GM18907 (cell line): ENCODE measurements around the gene DIP2C.
"Not testable (repeated sequence)": the region's sequence is repeated elsewhere in the genome, so short reads cannot be mapped to it uniquely, and the experiment has no call there.

Experiments used
- ATAC-seq: cut with Tn5 transposase; IDR thresholded peaks from one replicate; pipeline ENCODE4 v1.9.1; 2021; ENCODE audit warnings: mild to moderate bottlenecking, moderate library complexity; ENCODE audit not compliant: unreplicated experiment

DIP2C gene

DNA sequence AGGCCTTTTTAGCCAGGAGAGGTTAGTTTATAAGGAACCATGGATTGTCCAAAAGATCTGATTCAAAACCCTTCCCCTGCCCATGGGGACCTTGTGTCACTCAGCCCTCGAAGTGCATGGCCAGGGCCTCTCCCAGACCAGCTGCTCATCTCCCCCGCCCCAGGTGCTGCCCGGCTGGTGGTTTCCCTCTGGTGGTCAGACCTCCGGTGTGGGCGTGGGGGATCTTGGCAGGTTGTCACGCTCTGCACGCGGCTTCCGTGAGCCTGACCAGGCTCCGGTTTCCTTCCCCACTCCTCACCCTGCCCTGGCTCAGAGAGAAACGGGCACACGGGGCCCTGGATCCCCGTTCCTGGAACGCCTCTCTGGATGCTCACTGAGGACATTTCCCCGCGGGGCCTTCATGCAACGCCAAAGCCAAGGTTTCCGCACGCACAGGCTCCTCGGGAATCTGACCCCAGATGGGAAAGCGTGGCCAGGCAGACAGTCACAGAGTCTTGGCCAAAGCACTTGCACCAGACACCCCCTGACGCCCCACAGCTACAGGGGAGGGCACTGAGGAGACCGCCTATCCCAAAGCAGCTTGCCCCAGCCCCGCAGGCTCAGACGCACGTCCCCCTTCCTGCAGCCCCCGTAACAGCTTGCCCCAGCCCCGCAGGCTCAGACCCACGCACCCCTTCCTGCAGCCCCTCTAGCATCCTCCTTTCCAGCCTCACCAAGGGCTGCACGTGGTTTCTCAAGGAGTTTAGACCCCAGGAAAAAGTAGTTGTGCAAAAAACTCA is 7.8 kb upstream of the DIP2C start:
- ATAC-seq: no peak

DNA sequence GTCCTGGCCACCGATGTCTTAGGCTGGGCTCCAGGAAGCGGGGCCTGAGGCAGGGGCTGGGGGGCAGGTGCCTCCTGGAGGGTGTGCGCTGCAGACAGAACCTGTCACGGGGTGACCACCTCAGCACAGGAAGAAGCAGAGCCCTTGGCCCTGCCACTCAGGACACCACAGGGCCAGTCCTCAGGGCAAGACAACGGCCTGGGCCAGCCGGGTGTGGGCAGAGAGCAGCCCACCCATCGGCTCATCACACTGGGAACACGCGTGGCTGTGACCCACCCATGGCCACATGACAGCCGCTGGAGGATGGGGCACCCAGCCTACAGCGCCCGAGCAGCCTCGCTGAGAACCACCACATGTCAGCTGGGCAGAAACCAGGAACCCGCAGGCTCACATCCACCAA is 5.9 kb upstream of the DIP2C start:
- no peak for ATAC-seq

DNA sequence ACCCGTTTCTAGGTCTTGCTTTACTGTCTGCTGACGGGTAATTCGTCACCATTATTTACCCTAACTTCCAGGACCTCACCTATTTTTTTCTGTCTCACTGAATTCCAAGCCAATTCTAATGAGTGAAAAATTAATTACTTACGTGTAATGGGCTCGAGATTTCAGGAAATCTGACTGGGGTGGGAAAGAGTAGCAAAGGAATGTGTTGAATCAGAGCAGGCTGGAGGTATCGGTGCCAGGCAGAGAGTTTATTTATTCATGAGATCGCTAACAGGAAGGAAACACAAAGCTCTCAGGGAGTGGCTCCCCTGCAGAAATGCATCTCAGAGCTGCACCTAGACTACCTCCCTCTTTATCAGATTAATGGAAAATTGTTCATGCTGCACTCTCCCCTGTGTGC is 4.0 kb upstream of the DIP2C start:
- ATAC-seq: no peak

DNA sequence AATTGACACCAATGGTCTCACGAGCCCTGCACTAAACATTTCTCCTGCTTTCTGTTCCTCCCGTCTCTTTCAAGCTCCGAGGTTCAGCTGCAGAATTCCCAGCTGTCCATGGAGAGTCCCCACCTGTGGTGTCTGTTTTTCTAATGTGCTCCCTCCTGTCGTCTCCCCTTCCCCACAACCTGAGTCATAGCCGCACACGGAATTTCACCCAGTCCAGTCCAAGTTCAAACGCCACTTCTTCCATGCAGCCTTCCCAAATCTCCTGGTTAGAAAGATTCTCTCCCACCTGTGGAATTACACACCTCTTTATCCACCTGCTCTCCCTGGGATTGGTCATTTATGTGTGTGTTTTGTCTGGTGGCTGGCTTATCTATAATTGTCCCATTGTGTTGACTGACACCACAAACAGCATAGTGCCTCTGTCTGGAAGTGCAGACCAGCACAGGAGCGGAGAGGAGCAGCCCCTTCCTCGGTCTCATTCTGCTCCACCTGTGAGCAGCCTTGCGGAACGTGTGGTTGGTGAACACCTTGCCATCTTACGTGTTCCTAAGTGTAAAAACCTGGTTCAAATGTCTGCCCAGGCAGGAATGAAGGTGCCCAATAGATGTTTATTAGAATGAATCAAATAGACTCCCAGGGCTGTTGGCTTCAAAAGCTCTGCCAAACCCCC is 3.3 kb upstream of the DIP2C start:
- no peak for ATAC-seq

DNA sequence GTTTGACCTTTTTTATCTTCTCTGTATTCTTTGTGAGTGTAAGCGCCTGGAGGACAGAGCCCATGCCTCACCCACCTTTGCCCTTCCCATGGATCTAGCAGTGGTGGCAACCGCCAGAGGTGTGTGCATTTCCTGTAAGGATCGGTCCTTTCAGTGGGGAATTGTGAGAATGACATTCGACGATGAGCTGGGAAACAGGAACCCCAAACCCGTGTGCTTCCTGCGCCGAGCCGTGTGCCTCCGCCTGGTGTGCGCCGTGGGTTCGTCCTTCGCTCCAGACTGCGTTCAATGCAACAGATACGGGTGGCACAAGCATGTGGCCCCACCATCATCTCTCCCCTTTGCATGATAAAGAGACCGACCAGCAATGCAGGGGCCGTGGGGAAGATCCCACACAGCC is 1.7 kb upstream of the DIP2C start:
- ATAC-seq: no peak

DNA sequence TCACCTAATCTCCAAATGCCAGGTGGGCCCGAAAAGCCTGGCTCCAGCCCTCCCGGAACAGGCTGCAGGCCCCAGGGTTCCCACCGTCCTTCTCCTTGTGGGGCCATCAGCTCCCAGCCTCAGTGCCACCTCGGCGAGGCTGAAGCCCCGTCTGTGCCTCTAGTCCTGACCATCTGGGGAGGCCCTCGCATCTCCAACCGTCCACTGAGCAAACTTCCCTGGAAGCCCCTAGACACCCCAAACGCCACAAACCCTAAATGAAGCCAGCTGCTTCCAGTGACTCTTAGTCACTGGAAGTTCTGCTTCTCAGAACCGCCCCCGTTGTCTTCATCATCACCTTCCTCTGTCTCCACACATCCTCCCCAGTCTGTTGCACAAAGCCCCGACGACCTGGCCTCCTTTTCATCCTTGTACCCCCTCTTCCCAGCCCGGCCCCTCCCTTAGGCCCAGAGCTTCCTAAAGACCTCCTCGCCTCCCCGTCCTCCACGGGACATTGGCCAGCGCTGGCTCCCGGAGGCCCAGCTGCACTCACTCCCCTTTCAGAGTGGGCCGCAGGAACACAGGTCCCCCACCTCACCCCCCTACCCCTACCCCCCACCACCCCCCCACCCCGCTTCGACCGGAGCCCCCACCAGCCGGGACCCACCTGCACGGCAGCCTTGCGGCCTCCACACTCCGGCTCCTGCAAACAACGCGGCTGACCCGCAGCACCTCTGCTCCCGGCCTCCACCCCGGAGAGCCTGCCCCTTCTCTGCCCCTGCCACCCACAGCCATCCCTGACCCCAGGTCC is 1.1 kb upstream of the DIP2C start:
- ATAC-seq: no peak

DNA sequence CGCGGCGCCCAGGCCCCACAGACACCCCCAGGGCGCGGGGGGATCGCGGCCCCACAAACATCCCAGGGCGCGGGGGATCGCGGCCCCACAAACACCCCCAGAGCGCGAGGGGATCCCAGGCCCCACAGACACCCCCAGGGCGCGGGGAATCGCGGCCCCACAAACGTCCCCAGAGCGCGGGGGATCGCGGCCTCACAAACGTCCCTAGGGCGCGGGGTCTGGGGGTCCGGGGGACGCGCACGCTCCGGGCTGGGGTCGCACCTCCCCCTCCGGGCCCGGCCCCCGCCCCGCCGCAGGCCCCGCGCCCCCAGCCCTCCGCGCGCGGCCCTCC is 382 bp downstream of the DIP2C start:
- no peak for ATAC-seq

DNA sequence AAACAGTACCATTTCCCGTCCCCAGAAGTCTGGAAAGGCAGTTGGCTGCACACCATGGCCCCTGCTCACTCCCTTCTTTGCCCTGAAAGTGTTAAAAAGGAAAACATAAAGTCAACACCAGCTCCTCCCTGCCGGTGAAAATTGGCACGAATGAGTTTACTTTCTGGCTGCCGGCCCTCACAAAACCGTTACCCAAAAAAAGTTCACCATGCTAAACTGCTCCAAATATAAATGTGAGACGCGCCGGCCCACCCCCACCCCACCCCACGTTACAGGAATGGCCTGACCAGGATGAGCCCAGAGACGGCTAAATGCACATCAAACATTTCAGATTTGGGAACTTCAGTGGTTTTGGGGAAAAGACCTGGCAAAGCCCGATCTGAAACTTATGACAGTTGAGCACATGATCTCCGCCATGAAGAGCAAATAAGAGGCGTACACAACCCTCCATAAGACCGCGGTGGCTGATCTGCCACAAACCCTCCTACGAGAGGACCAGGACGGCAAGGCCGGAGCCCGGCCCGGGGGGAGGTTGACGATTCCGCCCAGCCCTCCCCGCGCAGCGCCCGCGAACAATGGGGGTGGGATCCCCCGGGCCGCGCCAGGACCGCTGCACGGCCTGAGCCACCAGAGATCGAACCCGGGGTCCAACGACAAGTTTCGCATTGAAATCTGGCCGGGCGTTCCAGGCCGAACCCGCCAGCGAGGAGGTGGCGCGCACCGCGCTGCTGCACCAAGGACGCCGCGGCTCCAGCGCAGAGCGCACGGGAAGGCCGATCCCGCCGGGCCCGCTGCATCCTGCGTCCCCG is 952 bp downstream of the DIP2C start:
- ATAC-seq: no peak

DNA sequence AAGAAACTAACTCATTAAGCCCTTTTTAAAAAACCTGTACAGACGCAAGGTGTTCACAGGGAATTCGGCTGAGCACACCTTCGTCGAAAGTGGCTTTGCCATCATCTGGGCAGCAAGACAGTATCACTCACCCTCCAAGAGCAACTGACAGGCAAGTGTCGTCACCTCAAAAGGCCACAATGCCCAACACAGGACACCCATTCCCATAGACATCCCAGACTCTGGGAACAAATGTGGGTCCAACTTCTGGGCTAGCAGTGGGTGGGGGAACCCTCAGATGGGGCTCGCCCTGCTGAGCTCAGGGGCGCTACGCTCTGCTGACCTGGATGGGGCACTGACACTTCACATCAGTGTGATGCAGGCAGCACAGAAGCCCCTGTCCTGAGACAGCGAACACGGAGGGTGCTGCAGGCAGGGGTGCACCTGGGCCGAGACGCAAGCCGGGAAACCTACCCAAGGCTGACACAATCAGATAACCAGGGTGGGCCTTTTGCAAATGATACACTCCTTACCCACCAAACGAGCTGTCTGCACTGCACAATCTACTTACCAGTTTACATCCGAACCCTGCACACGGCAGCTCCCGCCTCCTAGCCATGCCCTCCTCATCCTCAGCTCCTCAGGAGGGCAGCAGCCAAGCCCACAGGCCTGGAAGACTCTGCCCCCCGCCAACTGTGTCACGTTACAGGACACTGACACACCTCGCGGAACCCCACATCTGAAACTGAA is 1.7 kb downstream of the DIP2C start:
- no peak for ATAC-seq

DNA sequence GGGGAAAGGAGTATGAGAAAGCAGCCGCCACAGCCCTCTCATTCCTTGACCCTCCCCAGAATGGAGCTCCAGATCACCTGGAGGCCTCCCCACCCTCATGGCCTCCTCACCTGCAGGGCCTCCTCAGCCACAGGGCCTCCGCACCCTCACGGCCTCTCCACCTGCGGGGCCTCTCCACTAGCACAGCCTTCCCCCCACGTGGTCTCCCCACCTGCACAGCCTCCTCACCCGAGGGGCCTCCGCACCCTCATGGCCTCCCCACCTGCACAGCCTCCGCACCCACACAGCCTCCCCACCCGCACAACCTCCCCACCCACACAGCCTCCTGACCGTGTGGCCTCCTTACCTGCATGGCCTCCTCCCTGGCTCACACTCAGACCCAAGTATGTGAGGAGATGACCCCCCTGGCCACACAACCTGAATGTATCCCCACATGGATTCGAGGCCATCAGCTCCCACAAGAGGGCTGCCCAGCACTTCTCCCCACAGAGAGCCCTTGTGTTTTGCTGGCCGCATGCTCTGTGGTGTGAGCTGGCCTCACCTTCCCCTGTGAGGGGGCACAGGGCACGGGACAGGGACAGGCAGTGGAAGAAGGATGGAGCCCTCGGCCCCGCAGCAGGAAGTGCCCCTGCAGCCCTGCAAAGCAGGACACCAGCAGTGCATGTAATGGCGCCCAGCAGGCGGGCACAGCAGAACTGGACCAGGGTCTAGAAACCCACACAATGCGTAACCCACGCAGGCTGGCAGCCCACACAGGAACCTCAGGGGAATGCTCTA is 3.1 kb downstream of the DIP2C start:
- ATAC-seq: no peak

DNA sequence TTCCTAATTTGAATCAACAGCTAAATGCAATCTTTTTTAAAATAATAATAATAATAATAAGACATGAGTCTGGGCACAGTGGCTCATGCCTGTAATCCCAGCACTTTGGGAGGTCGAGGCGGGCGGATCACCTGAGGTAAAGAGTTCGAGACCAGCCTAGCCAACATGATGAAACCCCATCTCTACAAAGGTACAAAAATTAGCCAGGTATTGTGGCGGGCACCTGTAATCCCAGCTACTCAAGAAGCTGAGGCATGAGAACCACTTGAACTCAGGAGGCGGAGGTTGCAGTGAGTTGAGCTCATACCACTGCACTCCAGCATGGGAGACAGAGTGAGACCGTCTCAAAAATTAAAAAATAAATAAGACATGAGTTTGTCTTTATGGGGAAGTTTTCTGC is 3.9 kb downstream of the DIP2C start:
- no peak for ATAC-seq

DNA sequence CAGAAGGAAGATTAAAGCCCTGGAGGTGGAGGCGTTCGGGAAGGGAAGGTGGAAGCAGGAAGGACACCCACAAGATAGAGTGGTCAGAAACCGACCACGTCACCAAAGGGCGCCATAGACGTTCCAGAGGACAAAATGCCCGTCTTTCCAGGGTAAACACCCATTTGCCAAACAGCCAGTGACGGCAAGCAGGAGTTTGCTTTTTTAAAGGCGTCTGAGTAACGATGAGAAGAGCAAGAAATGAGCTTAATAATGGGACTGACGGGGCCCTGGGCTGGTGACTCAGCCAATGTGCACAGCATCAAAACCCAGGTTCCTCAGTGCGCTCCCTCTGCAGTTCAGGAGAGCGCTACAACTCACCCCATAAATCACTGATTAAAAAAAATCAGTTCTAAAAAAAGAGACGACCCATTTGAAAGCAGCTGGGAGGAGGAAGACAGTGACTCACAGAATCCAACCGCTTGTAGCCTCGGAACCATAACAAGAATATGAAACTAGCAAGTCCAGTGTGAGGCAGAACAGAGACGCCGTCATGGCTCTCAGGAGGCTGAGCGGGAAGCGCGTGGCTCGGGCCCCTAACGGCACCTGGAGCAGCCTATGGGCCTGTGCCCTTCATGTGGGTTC is 5.9 kb downstream of the DIP2C start:
- no peak for ATAC-seq

DNA sequence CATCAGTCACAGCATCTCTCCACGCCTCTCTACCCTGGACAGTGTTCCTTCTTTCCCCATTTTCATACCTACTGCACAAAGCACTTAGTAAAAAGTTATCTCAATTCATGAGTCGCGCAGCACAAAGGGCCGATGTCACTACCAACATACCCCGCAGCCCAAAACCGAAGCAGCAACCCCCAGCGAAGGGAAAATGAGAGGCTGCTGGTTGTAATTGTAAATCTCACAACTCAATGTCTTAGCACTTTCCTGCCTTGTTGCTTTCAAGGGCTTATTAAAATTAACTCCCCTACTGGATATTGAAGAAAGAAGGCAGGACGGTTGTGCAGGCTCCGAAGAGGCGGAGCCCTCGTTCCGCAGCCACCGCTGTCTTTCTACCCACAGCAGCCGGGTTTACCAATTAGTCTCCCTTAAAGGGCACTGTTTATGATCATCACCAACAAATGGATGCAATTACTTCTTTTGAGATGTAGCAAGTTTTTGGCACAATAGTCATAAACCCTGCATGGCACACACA is 6.5 kb downstream of the DIP2C start:
- ATAC-seq: no peak

DNA sequence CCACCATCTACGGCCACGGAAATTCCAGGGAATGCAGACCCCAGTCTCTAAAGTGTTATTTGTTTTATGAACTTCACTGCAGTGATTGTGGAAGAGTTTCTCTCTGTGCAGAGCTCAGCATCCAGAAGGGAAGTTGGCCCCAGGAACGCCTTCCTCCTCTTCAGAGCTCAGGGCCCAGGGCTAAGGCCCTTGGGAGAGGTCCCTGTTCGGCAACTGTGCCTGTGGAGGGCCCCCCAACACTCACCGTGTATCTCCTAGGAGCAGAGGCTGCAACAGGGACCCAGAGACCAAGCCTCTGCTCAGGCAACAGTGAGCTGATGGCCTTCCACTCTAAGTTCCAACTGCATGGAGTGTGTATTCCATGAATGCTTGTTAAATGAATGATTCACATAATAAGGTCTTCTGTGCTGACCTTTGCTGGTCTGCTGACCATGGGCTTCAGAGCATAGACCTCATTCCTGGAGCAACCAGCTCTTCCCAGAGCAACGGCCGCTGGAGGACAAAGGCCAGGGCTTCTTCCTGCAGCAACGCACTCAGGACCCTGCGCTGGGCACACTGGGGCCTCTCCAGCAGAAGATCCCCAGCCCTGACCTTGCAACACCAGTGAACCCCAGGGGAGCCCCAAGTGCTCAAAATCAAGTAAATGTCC is 7.7 kb downstream of the DIP2C start:
- ATAC-seq: no peak

DNA sequence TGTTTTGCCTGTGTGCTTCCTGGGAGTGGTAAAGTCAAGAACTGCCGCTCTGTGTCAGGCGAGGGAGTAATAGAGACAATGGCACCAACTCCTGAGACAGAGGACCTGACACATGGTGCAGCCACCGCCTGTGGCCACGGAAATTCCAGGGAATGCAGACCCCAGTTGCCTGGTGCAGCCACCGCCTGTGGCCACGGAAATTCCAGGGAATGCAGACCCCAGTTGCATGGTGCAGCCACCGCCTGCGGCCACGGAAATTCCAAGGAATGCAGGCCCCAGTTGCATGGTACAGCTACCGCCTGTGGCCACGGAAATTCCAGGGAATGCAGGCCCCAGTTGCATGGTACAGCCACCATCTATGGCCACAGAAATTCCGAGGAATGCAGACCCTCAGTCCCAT is 8.7 kb downstream of the DIP2C start:
- ATAC-seq: no peak

DNA sequence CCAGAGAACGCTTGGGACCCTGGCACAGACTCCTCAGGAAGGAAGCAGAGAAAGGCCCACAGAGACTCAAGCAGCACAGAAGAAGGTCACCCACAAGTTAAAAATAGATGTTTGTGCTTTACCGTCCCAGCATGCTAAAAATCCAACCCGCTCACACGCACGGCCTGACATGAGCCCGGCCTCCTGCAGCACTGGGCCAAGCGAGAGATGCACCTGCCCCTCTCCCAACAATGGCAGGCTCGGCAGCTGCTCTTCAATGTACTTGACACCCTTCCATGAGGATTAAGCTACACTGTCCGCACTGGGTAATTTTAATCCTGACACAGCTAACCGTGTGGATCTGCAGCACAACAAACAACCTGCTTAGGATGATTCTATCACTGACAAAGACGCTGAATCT is 9.3 kb downstream of the DIP2C start:
- no peak for ATAC-seq

DNA sequence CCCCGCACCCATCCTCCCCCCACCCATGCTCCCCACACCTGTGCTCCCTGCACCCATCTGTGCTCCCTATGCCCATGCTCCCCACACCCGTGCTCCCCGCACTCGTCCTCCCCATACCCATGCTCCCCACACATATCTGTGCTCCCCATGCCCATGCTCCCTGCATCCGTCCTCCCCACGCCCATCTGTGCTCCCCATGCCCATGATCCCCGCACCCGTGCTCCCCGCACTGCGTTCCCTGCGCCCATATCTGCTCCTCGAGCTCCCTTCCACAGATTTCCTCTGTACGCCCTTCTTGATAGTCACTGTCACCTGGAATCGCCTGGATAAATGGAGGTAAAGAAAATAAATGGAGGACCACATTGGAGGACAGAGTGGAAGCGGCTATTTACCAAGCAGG is 9.9 kb downstream of the DIP2C start:
- no peak for ATAC-seq

DNA sequence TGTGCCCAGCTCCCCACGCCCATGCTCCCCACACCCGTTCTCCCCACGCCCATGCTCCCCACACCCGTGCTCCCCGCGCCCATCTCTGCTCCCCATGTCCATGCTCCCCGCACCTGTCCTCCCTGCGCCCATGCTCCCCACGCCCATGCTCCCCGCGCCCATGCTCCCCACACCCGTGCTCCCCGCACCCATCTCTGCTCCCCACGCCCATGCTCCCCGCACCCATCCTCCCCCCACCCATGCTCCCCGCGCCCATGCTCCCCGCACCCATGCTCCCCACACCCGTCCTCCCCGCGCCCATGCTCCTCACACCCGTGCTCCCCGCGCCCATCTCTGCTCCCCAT is 10.8 kb downstream of the DIP2C start:
- not testable (repeated sequence) for ATAC-seq
